Neural cell (in vitro differentiated cells): ENCODE data around the gene ABCA4. TPM values are rescaled to one million over a fixed set of nuclear protein-coding genes. Genes with fewer than 3 reads are reported as not detected.

ENCODE experiments used
- H2AFZ ChIP-seq: fragments of 200-600, 300-800 bp; sonication (generic), shearing (Covaris generic); 2 replicates; pipeline ENCODE4 v1.6.0; 2014; ENCODE audit warnings: low read depth, mild to moderate bottlenecking, antibody characterized with exemption, low read length, moderate library complexity
- H3F3A ChIP-seq: fragments of 200-600 bp; shearing (Covaris generic); 2 replicates; pipeline ENCODE4 v1.6.1; 2016; ENCODE audit warnings: mild to moderate bottlenecking, moderate library complexity, mixed read lengths, antibody characterized with exemption, low read length; ENCODE audit not compliant: insufficient read depth, poor library complexity, severe bottlenecking
- H3K27ac ChIP-seq: fragments of 200-600, 300-800 bp; sonication (generic), shearing (Covaris generic); 2 replicates; pipeline ENCODE4 v1.5.1; 2014; ENCODE audit warnings: mild to moderate bottlenecking, low read length, moderate library complexity
- H3K27me3 ChIP-seq: fragments of 300-800, 200-600 bp; sonication (generic), shearing (Covaris generic); 2 replicates; pipeline ENCODE4 v1.6.0; 2014; ENCODE audit warnings: mild to moderate bottlenecking, low read depth, low read length, moderate library complexity; ENCODE audit not compliant: insufficient read depth
- H3K36me3 ChIP-seq: fragments of 300-800, 200-600 bp; sonication (generic), shearing (Covaris generic); 2 replicates; pipeline ENCODE4 v1.5.1; 2014; ENCODE audit warnings: mild to moderate bottlenecking, antibody characterized with exemption, low read length, moderate library complexity; ENCODE audit not compliant: insufficient read depth
- H3K4me2 ChIP-seq: fragments of 300-800, 200-600 bp; sonication (generic), shearing (Covaris generic); 2 replicates; pipeline ENCODE4 v1.6.0; 2014; ENCODE audit warnings: mild to moderate bottlenecking, low read length
- H3K4me3 ChIP-seq: fragments of 300-800, 200-600 bp; sonication (generic), shearing (Covaris generic); 2 replicates; pipeline ENCODE4 v1.5.1; 2014; ENCODE audit warnings: mild to moderate bottlenecking, low read length, moderate library complexity
- H3K79me2 ChIP-seq: fragments of 200-600 bp; shearing (Covaris generic); replicated peaks from 2 replicates; pipeline ENCODE4 v1.6.0; 2014; ENCODE audit warnings: mild to moderate bottlenecking, low read length, moderate library complexity; ENCODE audit not compliant: insufficient read depth
- H3K9ac ChIP-seq: fragments of 300-800, 200-600 bp; sonication (generic), shearing (Covaris generic); 2 replicates; pipeline ENCODE4 v1.6.1; 2016; ENCODE audit warnings: mild to moderate bottlenecking, low read length, mixed read lengths
- H3K9me2 ChIP-seq: fragments of 200-600 bp; shearing (Covaris generic); 2 replicates; pipeline ENCODE4 v1.6.1; 2016; ENCODE audit warnings: mild to moderate bottlenecking, low read length, mixed read lengths; ENCODE audit not compliant: insufficient read depth
- H3K9me3 ChIP-seq: fragments of 200-600, 300-800 bp; sonication (generic), shearing (Covaris generic); 2 replicates; pipeline ENCODE4 v1.6.1; 2016; ENCODE audit warnings: mild to moderate bottlenecking, mixed run types, low read length, moderate library complexity, mixed read lengths
- H4K20me1 ChIP-seq: fragments of 200-600 bp; shearing (Covaris generic); 2 replicates; pipeline ENCODE4 v1.6.1; 2016; ENCODE audit warnings: mild to moderate bottlenecking, mixed run types; ENCODE audit not compliant: insufficient read depth
- CTCF ChIP-seq: fragments of 450-650 bp; IDR thresholded peaks from 2 replicates; pipeline ENCODE4 v1.5.1; 2014; ENCODE audit warnings: antibody characterized with exemption, mild to moderate bottlenecking, moderate library complexity; ENCODE audit not compliant: poor library complexity, severe bottlenecking
- EP300 ChIP-seq: fragments of 450-650 bp; conservative IDR thresholded peaks from 2 replicates; pipeline ENCODE4 v1.6.1; 2014; ENCODE audit warnings: antibody characterized with exemption, mild to moderate bottlenecking, moderate library complexity; ENCODE audit not compliant: poor library complexity, severe bottlenecking
- EZH2 ChIP-seq: fragments of 200-600, 300-800 bp; shearing (Covaris generic), sonication (generic); IDR thresholded peaks from 2 replicates; pipeline ENCODE4 v1.6.1; 2014; ENCODE audit warnings: antibody characterized with exemption, low read length, borderline replicate concordance, mild to moderate bottlenecking; ENCODE audit not compliant: insufficient read depth, poor library complexity, severe bottlenecking
- MXI1 ChIP-seq: fragments of 450-650 bp; conservative IDR thresholded peaks from 2 replicates; pipeline ENCODE4 v1.6.1; 2014; ENCODE audit warnings: antibody characterized with exemption, mild to moderate bottlenecking; ENCODE audit not compliant: poor library complexity, severe bottlenecking
- POLR2AphosphoS5 ChIP-seq: IDR thresholded peaks from 2 replicates; pipeline ENCODE4 v1.6.1; 2012
- RAD21 ChIP-seq: fragments of 450-650 bp; conservative IDR thresholded peaks from 2 replicates; pipeline ENCODE4 v1.6.1; 2014; ENCODE audit warnings: antibody characterized with exemption, mild to moderate bottlenecking, moderate library complexity
- REST ChIP-seq: IDR thresholded peaks from 2 replicates; pipeline ENCODE4 v1.6.1; 2012; ENCODE audit warnings: borderline replicate concordance
- SMC3 ChIP-seq: fragments of 450-650 bp; conservative IDR thresholded peaks from 2 replicates; pipeline ENCODE4 v1.6.1; 2014; ENCODE audit warnings: antibody characterized with exemption, mild to moderate bottlenecking, moderate library complexity; ENCODE audit not compliant: poor library complexity
- TAF1 ChIP-seq: IDR thresholded peaks from 2 replicates; pipeline ENCODE4 v1.6.1; 2012; ENCODE audit warnings: low read depth
- polyA plus RNA-seq: library from polyadenylated mRNA; depleted of rRNA; stranded (reverse); fragments of >200 nt; gene quantifications from 2 replicates; pipeline ENCODE4 v1.2.3, GENCODE V29; 2014

ABCA4 gene
- polyA plus RNA-seq, 1 donor from 2014 or later, result not detected

- Histone ChIP-seq H3K27ac (no peak overlapping the region), H3K4me2 (no peak overlapping the region), H3K9ac (no peak overlapping the region), H3K27me3 (no peaks in the 10 kb centered on the region), H3K36me3 (no peaks in the 10 kb centered on the region), H3K79me2 (no peaks in the 10 kb centered on the region), H4K20me1 (no peaks in the 10 kb centered on the region), H2AFZ (no peak overlapping the region), H3K9me2 (no peaks in the 10 kb centered on the region), H3K9me3 (no peaks in the 10 kb centered on the region), H3F3A (no peaks in the 10 kb centered on the region), H3K4me3 (no peak overlapping the region)
- TF ChIP-seq SMC3 (no peak), CTCF (no peak), EZH2 (no peak), EP300 (no peak), REST (no peak), RAD21 (no peak), MXI1 (no peak), TAF1 (no peak), POLR2AphosphoS5 (no peak)
Observed at GRCh38 chr1:94104127-94104684, 16.7 kb downstream of the ABCA4 start.

GRCh38 chr1:94103608-94104007 lies 17.3 kb downstream of the ABCA4 start:
- no peaks in the 10 kb centered on the region for H3K36me3 ChIP-seq
- no peak overlapping the region for H3K4me3 ChIP-seq
- H2AFZ ChIP-seq, result no peak overlapping the region
- TF ChIP-seq TAF1, result no peak
- no peak for TF ChIP-seq POLR2AphosphoS5
- no peak for TF ChIP-seq CTCF
- TF ChIP-seq RAD21, result no peak
- no peak for TF ChIP-seq EP300
- no peaks in the 10 kb centered on the region for H3K79me2 ChIP-seq
- H3K9ac ChIP-seq, result no peak overlapping the region
- no peaks in the 10 kb centered on the region for H3K9me2 ChIP-seq
- no peak overlapping the region for H3K27ac ChIP-seq
- no peak overlapping the region for H3K4me2 ChIP-seq
- H3K27me3 ChIP-seq, result no peaks in the 10 kb centered on the region
- H4K20me1 ChIP-seq, result no peaks in the 10 kb centered on the region
- H3K9me3 ChIP-seq, result no peaks in the 10 kb centered on the region
- H3F3A ChIP-seq, result no peaks in the 10 kb centered on the region
